RWPE2 (cell line): Measurements from ENCODE around the gene KLHL14.

Experiments used
- ATAC-seq: fragments of 200-7000 bp; cut with Tn5 transposase; 3 replicates; pipeline ENCODE4 v1.9.1; 2021; ENCODE audit warnings: low read depth
- DNase-seq: peaks from one replicate; pipeline ENCODE4 v3.0.0-alpha.2; 2020; ENCODE audit warnings: low spot score
- H3K27ac ChIP-seq: fragments of 450-650 bp; 2 replicates; pipeline ENCODE4 v1.5.1; 2017; ENCODE audit warnings: mild to moderate bottlenecking; ENCODE audit not compliant: poor library complexity, severe bottlenecking
- H3K27me3 ChIP-seq: fragments of 250-450 bp; sonication (Bioruptor Pico); 2 replicates; pipeline ENCODE4 v1.5.1; 2021; ENCODE audit warnings: mild to moderate bottlenecking, moderate library complexity; ENCODE audit not compliant: insufficient read depth, poor library complexity, severe bottlenecking
- H3K36me3 ChIP-seq: fragments of 250-450 bp; sonication (Bioruptor Pico); 2 replicates; pipeline ENCODE4 v1.5.1; 2020; ENCODE audit warnings: low read depth, mild to moderate bottlenecking, moderate library complexity
- H3K4me1 ChIP-seq: fragments of 250-450 bp; sonication (Bioruptor Pico); 2 replicates; pipeline ENCODE4 v1.5.1; 2021; ENCODE audit warnings: mild to moderate bottlenecking, moderate library complexity; ENCODE audit not compliant: insufficient read depth, poor library complexity, severe bottlenecking
- H3K4me3 ChIP-seq: fragments of 250-450 bp; sonication (Bioruptor Pico); 2 replicates; pipeline ENCODE4 v1.5.1; 2021; ENCODE audit warnings: mild to moderate bottlenecking, moderate library complexity; ENCODE audit not compliant: severe bottlenecking
- H3K9me3 ChIP-seq: fragments of 250-450 bp; sonication (Bioruptor Pico); 2 replicates; pipeline ENCODE4 v1.5.1; 2021; ENCODE audit warnings: mild to moderate bottlenecking, moderate library complexity; ENCODE audit not compliant: severe bottlenecking
- TF ChIP-seq, protein P1 (sequence below): fragments of 450-650 bp; IDR thresholded peaks from one replicate; pipeline ENCODE4 v1.5.1; 2017; ENCODE audit warnings: mild to moderate bottlenecking, moderate library complexity; ENCODE audit not compliant: poor library complexity, severe bottlenecking

KLHL14 gene, protein sequence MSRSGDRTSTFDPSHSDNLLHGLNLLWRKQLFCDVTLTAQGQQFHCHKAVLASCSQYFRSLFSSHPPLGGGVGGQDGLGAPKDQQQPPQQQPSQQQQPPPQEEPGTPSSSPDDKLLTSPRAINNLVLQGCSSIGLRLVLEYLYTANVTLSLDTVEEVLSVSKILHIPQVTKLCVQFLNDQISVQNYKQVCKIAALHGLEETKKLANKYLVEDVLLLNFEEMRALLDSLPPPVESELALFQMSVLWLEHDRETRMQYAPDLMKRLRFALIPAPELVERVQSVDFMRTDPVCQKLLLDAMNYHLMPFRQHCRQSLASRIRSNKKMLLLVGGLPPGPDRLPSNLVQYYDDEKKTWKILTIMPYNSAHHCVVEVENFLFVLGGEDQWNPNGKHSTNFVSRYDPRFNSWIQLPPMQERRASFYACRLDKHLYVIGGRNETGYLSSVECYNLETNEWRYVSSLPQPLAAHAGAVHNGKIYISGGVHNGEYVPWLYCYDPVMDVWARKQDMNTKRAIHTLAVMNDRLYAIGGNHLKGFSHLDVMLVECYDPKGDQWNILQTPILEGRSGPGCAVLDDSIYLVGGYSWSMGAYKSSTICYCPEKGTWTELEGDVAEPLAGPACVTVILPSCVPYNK

GRCh38 chr18:32772581-32773381 is at the start of gene KLHL14:
KLHL14 (minus strand) TSS chr18:32773023; CDS start chr18:32770591, 2,432 bp downstream.
- Histone ChIP-seq H3K9me3 (no peaks in the 10 kb centered on the region), H3K36me3 (no peaks in the 10 kb centered on the region), H3K27ac (no peak within 1 kb of the TSS), H3K4me3 (no peak within 1 kb of the TSS), H3K27me3 (peaks cover 47% of the 10 kb centered on the region), H3K4me1 (no peaks in the 10 kb centered on the region)
- ATAC-seq (no peak), DNase-seq (no peak)
- TF ChIP-seq, protein P1, sequence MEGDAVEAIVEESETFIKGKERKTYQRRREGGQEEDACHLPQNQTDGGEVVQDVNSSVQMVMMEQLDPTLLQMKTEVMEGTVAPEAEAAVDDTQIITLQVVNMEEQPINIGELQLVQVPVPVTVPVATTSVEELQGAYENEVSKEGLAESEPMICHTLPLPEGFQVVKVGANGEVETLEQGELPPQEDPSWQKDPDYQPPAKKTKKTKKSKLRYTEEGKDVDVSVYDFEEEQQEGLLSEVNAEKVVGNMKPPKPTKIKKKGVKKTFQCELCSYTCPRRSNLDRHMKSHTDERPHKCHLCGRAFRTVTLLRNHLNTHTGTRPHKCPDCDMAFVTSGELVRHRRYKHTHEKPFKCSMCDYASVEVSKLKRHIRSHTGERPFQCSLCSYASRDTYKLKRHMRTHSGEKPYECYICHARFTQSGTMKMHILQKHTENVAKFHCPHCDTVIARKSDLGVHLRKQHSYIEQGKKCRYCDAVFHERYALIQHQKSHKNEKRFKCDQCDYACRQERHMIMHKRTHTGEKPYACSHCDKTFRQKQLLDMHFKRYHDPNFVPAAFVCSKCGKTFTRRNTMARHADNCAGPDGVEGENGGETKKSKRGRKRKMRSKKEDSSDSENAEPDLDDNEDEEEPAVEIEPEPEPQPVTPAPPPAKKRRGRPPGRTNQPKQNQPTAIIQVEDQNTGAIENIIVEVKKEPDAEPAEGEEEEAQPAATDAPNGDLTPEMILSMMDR = no peak

- TF ChIP-seq, protein P1 = no peak
- H3K4me3 ChIP-seq = no peak overlapping the region
Observed at GRCh38 chr18:32822197-32822596, 49.4 kb upstream of the KLHL14 start.

GRCh38 chr18:32815881-32816280 is 43.1 kb upstream of the KLHL14 start:
- H3K4me1 ChIP-seq = no peaks in the 10 kb centered on the region
- H3K9me3 ChIP-seq = no peaks in the 10 kb centered on the region
- H3K4me3 ChIP-seq = no peak overlapping the region
- H3K27me3 ChIP-seq = peaks cover 4% of the 10 kb centered on the region
- ATAC-seq (no peak), DNase-seq (no peak)
- TF ChIP-seq, protein P1 = no peak
- H3K27ac ChIP-seq = no peak overlapping the region
- H3K36me3 ChIP-seq = no peaks in the 10 kb centered on the region

More at GRCh38 chr18:32822197-32822596, 49.4 kb upstream of the KLHL14 start:
- Histone ChIP-seq H3K27ac (no peak overlapping the region), H3K9me3 (no peaks in the 10 kb centered on the region), H3K36me3 (no peaks in the 10 kb centered on the region), H3K27me3 (peaks cover 4% of the 10 kb centered on the region), H3K4me1 (no peaks in the 10 kb centered on the region)
- DNase-seq = no peak
- ATAC-seq = no peak

- no peak for DNase-seq
- Histone ChIP-seq H3K9me3 (no peaks in the 10 kb centered on the region), H3K36me3 (no peaks in the 10 kb centered on the region), H3K27me3 (no peaks in the 10 kb centered on the region), H3K27ac (no peak overlapping the region), H3K4me3 (no peak overlapping the region), H3K4me1 (no peaks in the 10 kb centered on the region)
- TF ChIP-seq, protein P1 = no peak
- ATAC-seq = no peak
Observed at GRCh38 chr18:32812342-32812741, 39.5 kb upstream of the KLHL14 start.
